HG02870 (cell line): ENCODE results near the gene NDC1.
"Not testable (repeated sequence)": the region's sequence is repeated elsewhere in the genome, so short reads cannot be mapped to it uniquely, and the experiment has no call there.

Experiments used
- ATAC-seq: cut with Tn5 transposase; IDR thresholded peaks from one replicate; pipeline ENCODE4 v1.9.1; 2021; ENCODE audit warnings: mild to moderate bottlenecking, moderate library complexity; ENCODE audit not compliant: unreplicated experiment

NDC1 gene

DNA sequence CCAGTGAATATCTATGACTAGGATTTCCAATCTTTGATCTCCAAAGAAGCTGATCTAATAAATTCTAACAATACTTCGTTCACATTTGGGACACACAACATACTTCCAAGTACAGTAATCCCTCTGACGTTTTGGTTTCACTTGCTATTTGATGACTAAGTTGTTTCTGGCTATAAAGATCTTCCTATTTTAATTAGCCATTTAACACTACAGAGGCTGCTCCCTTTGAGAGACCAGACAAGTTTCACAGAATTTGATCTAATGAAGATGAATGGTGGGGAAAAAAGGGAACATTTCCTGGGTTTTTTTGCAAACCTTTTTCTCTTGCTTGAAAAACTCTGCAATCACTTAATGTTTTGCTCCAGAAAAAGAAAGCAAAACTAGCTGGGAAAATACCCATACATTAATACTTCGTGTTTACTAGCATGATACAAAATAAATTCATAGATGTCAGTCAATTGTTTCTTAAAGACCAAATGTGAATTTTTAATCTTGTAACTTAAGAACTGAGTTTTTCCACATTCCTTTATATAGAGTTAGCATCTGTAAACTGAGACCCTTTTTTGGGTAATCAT lies 71.2 kb downstream of the NDC1 start:
- ATAC-seq: no peak

DNA sequence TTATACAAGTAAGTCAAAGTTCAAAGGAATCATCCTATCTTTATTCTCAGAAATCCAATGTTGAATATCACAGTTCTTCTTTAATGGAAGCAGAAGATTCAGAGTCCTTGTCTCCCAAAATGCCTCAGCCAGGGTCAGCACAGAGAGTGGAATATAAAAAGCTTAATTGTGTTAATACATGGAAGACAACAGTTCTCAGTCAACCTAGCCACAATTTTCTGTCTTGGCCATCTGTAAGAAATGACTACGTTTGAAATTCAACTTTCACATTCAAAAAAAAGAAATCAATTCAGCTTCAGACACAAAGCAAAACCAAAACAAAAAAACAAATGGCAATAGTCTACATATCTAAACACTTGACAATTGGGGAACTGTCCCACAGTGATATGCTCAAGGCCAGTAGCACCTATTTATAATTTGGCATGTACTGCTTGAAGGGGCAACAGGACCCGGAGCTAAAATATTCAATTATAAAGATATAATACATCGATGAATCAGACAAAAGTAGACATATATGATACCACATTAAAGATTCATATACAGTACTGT lies 71.8 kb downstream of the NDC1 start:
- no peak for ATAC-seq

DNA sequence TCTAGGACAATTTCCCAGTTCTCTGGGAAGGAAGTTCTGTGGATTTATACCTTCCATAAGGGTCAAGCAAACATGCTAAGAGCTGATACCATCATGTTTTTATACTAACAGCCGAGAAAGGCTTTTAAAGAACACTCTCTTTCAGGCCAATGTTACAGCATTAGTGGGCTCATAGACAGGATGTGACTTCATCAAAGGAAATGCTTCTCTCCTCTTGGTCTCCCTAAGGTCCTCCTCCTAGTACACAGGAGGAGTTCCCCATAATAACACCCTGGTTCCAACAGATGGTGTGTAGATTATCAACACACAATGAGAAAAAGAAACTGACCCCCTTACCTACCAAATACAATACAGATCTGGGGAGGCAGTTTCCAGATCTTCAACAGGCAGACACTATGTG lies 72.4 kb downstream of the NDC1 start:
- no peak for ATAC-seq

DNA sequence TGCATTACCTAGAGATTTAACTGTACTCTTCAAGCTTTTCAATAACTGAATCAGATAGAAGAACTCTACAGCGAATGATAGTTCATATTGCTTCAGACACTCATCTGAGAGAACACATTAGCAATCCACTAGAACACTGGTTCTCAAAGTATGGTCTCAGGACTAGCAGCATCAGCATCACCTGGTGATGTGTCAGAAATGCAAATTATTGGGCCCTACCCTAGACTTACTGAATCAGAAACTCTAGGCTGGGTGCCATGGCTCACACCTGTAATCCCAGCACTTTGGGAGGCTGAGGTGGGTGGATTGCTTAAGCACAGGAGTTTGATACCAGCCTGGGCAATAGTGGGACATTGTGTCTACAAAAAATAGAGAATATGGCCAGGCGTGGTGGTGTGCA lies 74.2 kb downstream of the NDC1 start:
- no peak for ATAC-seq

DNA sequence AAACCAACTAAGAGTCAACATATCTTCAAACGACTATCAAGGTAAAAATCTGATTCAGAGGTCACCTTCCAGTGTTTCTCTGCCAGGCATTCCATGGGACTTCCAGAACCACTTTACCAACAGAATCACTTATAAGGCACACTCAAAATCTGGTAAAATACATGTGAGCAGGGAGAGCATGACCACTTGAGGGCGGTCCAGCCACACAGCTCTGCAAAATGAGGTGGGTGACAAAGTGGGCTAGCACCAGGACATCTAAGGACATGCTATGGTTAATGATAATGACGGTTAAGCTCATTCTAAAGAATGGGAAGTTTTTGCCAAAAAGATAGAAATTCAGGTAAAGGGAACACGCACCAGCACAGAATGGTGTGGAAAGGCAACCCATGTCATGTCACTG lies 74.6 kb downstream of the NDC1 start:
- ATAC-seq: no peak

DNA sequence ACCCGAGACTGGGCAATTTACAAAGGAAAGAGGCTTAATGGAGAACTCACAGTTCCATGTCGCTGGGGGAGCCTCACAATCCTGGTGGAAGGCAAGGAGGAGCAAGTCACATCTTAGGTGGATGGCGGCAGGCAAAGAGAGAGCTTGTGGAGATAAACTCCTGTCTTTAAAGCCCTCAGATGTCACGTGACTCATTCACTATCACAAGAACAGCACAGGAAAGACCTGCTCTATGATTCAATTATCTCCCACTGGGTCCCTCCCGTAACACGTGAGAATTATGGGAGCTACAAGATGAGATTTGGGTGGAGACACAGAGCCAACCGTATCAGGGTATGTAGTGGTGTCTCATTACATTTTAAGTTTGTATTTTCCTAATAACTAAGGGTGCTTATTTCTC lies 77.6 kb downstream of the NDC1 start:
- not testable (repeated sequence) for ATAC-seq

DNA sequence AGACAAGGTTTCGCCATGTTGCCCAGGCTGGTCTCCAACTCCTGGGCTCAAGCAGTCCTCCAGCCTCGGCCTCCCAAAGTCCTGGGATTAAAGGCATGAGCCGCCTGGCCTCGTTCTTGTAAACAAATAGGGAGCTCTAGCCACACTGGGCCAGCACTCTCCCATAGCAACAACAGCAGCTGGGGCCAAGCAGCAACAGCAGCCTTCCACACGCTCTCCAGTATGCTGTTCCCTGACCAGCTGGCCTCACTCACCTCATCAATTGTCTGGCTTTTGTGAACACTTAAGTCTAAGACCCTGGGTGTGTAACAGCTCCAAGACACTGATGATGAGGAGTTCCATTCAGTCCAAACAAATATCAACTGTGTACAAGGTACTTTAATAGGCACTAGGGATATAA lies 82.2 kb downstream of the NDC1 start:
- no peak for ATAC-seq

DNA sequence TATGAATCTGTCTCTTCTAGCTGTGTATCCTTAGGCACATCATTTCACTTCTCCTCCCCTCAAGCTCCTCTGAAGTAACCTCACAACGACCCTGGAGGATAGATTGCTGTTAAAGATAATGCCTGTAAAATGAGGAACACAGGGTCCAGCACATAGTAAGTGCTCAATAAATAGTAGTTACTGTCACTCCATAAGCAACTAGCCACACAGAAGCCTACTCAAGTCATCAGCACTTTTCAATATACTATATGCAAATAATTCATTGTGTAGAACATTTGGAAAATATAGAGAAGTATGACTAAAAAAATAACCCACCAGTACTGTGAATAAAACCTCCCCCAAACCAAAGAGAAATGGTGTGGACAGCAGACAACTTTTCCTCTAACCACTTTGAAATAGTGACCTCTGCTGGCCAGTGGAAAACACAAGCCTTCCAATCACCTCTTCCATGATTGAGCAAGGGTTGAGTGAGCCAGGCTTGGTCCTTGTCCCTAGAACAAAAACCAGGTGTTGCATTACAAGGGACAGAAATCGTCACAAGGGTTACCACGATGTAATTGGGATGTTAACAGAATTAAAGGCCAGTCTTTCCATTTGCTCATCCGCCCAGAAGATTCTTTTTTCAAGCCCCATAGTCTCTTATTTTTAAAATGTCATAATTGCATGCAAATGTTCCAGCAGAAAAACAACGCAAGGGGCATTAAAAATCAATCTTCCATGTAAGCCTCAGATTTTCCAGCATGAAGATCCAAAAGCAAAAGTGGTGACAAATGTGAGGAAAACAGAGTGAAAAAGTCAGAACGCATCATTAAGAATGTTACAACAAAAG lies 83.4 kb downstream of the NDC1 start:
- no peak for ATAC-seq

DNA sequence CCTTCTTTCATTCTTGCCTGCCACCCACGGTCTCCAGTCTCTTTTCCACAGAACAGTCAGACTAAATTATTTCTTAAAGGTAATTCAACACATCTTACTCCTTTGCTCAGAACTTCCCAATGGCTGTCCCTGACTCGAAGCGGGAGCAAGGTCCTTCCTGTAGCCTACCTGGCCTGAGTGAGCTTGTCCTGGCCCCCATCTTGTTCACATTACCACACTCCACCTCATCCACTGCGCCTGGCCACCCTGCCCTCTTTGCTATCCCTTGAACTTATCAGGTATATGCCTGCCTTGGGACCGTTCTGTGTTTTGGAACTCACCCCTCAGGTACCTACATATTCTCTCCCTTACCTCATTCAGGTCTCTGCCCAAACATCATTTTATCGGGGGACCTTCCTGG lies 85.8 kb downstream of the NDC1 start:
- ATAC-seq: no peak

DNA sequence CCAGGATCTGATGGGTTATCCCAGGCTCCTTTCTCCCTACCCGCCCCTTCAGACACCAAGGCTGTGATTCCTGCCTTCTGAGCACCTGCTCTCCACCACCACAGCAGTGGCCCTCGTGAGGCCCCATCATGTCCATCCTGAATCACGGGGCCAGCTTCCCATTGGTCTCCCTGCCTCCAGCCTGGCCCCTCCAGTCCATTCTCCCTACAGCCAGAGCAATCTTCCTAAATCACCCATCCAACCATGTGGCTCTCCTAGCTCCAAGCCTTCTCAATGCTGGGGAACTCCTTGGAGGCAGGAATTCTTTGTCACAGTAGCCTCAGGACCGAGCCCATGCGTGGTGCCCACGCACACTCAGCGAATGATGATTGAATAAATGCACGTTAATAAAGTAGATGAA lies 90.3 kb downstream of the NDC1 start:
- ATAC-seq: no peak

DNA sequence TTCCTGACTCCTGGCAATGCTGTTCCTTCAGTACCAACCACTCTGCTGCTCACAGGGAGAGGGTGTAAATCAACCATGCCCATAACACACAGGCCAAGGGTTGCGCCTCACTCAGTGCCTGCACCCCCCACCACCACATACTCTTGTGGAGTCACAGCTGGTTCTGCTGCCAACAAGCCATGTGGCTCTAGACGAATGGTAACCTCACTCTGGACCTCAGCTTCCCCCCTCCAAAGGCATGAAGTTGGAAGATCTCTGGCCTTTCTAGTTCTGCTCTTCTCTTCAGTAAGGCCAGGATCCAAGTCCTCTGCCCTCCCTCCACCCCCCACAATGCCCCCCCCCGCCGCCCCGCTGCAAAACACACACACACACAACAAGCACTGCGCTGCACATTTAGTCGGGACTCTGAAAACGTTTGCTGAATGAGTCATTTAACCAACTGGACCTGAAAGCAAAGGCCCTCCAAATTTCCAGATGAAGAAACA lies 97.4 kb downstream of the NDC1 start:
- no peak for ATAC-seq

DNA sequence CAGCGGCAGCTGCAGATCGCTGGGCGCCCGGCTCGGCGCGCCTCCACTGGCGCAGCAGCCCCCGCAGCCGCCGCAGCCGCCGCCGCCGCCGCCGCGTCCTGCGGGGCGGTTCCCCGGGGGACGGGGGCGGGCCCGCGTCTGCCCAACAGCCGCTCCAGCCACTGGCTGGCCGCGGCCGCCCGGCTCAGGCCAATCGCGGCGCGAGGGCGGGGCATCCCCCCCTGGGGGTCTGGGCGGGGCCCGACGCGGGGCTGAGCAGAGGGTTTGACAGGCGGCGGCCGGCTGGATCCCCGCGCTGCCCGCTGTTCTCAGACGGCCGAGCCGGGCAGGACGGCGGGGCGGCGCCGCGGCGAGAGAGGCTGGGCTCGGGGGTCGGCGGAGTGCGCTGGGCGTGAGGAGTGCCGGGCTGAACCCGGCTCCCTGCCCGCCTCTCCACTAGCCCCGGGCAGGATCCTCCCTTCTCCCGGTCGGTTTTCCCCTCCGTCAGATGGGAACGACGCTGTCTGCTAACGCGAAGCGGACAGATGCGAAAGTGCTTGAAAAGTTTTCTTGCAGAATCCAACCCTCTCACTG lies 98.9 kb downstream of the NDC1 start, which contains the start of gene GLIS1:
Gene GLIS1 (minus strand): TSS at position 56 of the 573 bp plus-strand sequence. CDS start 1,100 bp downstream, outside the sequence.
- ATAC-seq: peak; percentile 89

DNA sequence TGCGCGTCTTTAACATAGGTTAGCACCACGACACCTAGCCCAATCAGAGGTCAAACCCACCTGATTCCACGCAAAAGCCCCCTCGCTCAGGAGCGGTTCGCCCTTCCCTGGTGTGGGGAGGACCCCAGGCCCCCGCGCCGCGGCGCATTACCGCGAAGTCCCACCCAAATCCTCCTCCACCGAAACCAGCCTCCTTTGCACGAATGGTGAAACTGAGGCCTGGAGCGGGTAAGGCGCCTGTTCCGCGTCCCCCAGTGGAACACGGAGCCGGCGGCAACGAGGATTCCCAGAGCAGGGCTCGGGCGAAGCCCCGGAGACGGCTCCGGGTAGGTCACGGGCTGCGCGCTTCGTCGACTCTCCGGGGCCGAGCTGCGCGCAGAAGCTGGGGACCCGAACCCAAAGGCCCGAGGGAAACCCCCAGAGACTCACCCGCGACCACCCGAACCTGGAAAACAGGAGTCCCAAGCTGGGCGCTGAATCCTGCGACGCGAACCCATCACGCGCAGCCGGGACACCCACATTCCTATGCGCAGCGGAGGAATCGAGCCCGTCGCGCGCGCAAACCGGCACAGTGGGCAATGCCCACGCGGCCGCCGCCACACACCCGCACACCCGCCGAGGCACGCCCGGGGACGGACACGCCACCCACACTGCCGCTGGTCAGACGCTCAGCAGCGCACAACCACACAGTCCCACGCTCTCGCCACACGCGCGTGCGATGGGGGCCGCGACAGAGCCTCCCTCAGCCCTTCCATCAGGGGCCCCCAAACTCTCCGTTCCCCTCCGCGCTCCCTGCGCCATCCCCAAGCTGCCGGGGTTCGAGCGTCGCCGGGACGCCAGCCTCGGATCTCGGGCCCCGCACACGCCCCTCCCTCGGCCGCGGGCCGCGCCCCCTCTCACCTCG lies 99.6 kb downstream of the NDC1 start:
- peak; percentile 23 for ATAC-seq

DNA sequence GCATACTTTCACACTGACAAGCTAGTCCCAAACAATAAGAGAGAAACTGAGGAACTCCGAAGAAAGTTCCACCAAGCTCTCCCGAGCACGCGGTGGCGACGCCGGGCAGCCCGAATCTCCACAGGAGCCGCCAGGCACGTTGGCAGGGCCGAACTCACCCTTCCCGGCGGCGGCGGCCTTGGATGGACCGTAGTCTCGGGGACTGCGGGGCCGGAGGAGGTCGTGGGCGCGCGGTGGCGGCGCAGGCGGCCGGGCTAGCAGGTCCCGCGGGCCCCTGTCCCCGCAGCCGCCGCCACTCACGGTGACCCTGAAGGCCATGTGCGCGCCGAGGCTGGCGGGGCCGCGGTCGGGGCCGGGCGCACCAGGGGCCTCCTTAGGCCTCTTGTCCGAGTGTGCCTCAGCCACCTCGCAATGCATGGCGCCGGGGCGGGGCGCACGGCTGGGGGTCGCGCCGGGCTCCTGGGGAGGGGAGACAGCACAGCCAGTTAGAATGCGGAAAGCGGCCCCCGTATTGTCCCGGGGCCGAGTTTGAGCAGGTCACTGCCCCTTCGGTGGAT lies 100.4 kb downstream of the NDC1 start:
- ATAC-seq: no peak

DNA sequence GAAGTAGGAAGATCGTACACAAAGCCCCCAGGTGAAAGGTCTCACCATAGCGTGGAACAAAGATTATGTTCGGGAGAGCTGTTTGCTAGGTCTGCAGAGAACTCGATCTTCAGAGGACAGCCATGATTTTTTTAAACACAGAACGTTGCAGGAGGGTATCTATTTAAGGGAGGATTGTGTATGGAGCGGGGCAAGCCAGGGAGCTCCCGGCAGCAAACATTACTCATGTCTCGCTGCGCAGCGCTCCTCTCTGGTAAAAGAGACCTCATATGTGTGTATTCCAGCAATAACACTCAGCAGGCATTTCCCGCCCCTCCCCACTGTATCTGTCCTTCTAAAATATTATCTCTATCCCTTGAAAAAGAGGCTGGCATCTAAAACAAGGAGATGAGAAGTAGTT lies 101.8 kb downstream of the NDC1 start:
- no peak for ATAC-seq

DNA sequence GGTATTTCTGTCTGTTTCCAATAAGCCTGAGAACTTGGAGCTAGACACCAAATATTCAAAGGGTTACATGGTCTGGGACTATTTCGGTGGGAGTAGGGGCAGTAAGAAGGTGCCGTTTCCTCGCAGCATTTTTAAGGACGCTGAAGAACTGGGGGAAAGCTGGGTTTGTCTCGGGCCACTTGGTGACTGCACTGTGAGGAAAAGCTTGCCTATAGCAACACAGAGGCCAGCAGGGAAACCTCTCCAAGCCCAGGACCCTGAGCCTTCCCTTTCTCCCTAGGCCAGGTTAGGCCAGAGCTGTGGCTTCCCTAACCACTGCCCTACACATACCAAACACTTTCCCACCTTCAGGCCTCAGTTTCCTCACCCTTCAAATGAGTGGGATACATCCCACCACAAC lies 102.4 kb downstream of the NDC1 start:
- no peak for ATAC-seq

DNA sequence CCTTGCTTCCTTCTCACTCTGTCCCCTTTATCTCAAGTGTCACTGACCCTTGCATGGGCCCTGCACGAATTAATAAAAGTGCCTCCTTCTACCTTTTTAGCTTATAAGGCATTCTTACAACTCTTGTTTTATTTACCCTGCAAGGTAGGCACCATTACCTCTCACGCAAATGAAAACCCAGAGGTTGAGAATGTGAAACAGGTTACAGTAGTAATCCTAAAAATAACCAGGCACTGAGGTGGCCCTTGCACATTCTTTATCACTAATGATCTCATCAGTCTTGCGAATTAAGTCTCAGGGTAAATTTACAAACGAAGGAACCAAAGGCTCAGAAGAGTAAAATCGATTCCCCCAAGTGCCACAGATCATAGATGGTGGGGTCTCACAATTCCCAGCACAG lies 102.8 kb downstream of the NDC1 start:
- no peak for ATAC-seq

DNA sequence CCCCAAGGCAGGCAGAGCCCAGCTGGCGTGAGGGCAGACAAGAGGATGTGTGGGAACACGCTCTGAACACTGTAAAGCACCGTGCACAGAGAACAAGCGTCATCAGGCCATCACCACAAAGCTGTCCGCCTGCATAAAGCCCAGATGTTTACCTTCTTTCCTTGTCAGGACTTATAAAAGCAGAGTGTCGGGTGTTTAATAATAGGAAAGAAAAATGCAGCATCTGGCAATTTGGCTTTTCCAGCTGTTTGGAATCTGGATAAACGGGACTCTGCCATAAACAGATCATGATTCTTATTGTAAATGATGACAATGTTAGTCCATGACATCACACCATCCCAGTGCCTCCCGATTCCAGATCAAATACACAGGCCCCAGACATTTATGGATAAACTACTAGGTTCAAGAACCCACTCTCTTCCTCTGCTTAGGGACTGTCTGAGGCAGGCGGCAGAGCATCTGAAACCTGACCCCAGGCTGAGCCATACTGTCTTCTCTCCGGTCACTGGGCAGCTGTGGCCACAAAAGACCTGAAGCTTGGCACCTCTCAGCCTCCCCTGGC lies 103.4 kb downstream of the NDC1 start:
- no peak for ATAC-seq

DNA sequence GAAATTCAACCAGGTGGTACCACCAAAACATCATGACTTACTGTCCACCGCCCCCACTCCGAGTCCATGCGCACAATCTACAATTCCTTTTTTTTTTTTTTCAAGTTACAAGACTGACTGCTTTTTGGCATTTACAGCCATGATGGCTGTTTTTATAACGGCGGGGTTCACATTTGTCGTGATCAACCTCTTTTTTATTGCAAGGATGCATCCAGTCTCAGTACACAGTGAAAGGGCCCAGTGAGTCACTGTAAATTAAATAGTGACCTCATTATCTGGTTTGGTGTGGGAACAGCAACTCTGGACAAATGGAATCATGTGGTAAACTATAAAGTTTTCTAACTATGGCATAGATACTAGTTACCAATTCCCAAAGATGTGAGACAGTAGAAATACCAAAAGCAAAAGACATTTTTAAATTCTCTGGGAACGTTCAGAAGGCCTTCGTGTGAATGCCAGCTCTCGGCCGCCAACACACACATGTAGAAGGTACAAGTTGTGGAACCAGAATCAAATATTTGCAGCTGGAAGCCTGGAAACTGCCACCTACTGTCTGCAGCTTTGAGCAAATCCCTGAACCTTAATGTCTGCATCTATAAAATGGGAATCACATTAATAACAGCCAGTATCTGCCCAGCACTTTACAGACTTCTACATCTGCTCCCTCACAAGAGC lies 104.0 kb downstream of the NDC1 start:
- ATAC-seq: no peak
